H9 (cell line): ENCODE results near the gene ACO1. TPM values are rescaled to one million over a fixed set of nuclear protein-coding genes. Genes with fewer than 3 reads are reported as not detected.
"Not testable (repeated sequence)": the region's sequence is repeated elsewhere in the genome, so short reads cannot be mapped to it uniquely, and the experiment has no call there.

Source experiments
- DNase-seq: peaks from one replicate; pipeline ENCODE4 v3.0.0-alpha.2; 2017
- H2AFZ ChIP-seq: one replicate; pipeline ENCODE4 v1.6.1; 2013; ENCODE audit warnings: mild to moderate bottlenecking, low read length, control low read depth, moderate library complexity
- H2AK5ac ChIP-seq: 2 replicates; pipeline ENCODE4 v1.6.1; 2013; ENCODE audit warnings: low read length, control low read depth, mixed read lengths; ENCODE audit not compliant: insufficient read length
- H2BK120ac ChIP-seq: one replicate; pipeline ENCODE4 v1.6.1; 2013; ENCODE audit warnings: low read depth, mild to moderate bottlenecking, low read length, control low read depth, inconsistent platforms; ENCODE audit not compliant: poor library complexity, severe bottlenecking
- H2BK12ac ChIP-seq: 2 replicates; pipeline ENCODE4 v1.6.1; 2013; ENCODE audit warnings: low read length, control low read depth, mixed read lengths, low read depth; ENCODE audit not compliant: insufficient read length
- H2BK15ac ChIP-seq: 2 replicates; pipeline ENCODE4 v1.6.1; 2013; ENCODE audit warnings: low read depth, low read length, control low read depth
- H2BK20ac ChIP-seq: one replicate; pipeline ENCODE4 v1.6.1; 2013; ENCODE audit warnings: low read depth, mild to moderate bottlenecking, low read length, control low read depth, inconsistent platforms; ENCODE audit not compliant: poor library complexity, severe bottlenecking
- H2BK5ac ChIP-seq: 2 replicates; pipeline ENCODE4 v1.6.1; 2013; ENCODE audit warnings: low read length, control low read depth, mixed read lengths; ENCODE audit not compliant: insufficient read length
- H3K14ac ChIP-seq: 2 replicates; pipeline ENCODE4 v1.6.1; 2013; ENCODE audit warnings: low read length, control low read depth; ENCODE audit not compliant: insufficient read depth
- H3K18ac ChIP-seq: 2 replicates; pipeline ENCODE4 v1.6.1; 2013; ENCODE audit warnings: low read depth, mild to moderate bottlenecking, mixed read lengths, low read length, control low read depth; ENCODE audit not compliant: insufficient read length
- H3K23ac ChIP-seq: 2 replicates; pipeline ENCODE4 v1.6.1; 2013; ENCODE audit warnings: low read length, control low read depth, mixed read lengths, low read depth; ENCODE audit not compliant: insufficient read length
- H3K23me2 ChIP-seq: 2 replicates; pipeline ENCODE4 v1.6.1; 2013; ENCODE audit warnings: low read depth, mild to moderate bottlenecking, mixed read lengths, low read length, control low read depth; ENCODE audit not compliant: insufficient read length, poor library complexity, severe bottlenecking
- H3K27ac ChIP-seq: 2 replicates; pipeline ENCODE4 v1.5.1; 2013; ENCODE audit warnings: low read length, control low read depth, mixed read lengths, low read depth; ENCODE audit not compliant: insufficient read length
- H3K27me3 ChIP-seq: 2 replicates; pipeline ENCODE4 v1.6.1; 2013; ENCODE audit warnings: low read length, control low read depth, inconsistent platforms; ENCODE audit not compliant: insufficient read depth
- H3K4ac ChIP-seq: 2 replicates; pipeline ENCODE4 v1.6.1; 2013; ENCODE audit warnings: low read depth, mild to moderate bottlenecking, control low read depth, inconsistent platforms, low read length, moderate library complexity
- H3K4me1 ChIP-seq: 2 replicates; pipeline ENCODE4 v1.6.1; 2013; ENCODE audit warnings: low read length, control low read depth, inconsistent platforms; ENCODE audit not compliant: insufficient read depth
- H3K4me2 ChIP-seq: 2 replicates; pipeline ENCODE4 v1.6.1; 2013; ENCODE audit warnings: low read length, control low read depth, mixed read lengths; ENCODE audit not compliant: insufficient read length, insufficient read depth
- H3K56ac ChIP-seq: 2 replicates; pipeline ENCODE4 v1.6.1; 2013; ENCODE audit warnings: low read depth, mild to moderate bottlenecking, mixed read lengths, low read length, control low read depth; ENCODE audit not compliant: insufficient read length
- H3K79me1 ChIP-seq: 2 replicates; pipeline ENCODE4 v1.6.1; 2013; ENCODE audit warnings: low read depth, mild to moderate bottlenecking, moderate library complexity, low read length, control low read depth, inconsistent platforms; ENCODE audit not compliant: insufficient read depth, poor library complexity, severe bottlenecking
- H3K79me2 ChIP-seq: 2 replicates; pipeline ENCODE4 v1.6.1; 2013; ENCODE audit warnings: low read length, control low read depth, inconsistent platforms; ENCODE audit not compliant: insufficient read depth
- H3K9ac ChIP-seq: 2 replicates; pipeline ENCODE4 v1.6.1; 2013; ENCODE audit warnings: low read length, control low read depth, mixed read lengths; ENCODE audit not compliant: insufficient read length; ENCODE audit errors: extremely low read depth
- H3K9me3 ChIP-seq: one replicate; pipeline ENCODE4 v1.6.1; 2013; ENCODE audit warnings: low read depth, low read length, inconsistent platforms; ENCODE audit not compliant: control insufficient read depth
- H3T11ph ChIP-seq: one replicate; pipeline ENCODE4 v1.6.1; 2013; ENCODE audit warnings: mild to moderate bottlenecking, low read length, control low read depth, inconsistent platforms
- H4K20me1 ChIP-seq: one replicate; pipeline ENCODE4 v1.6.1; 2013; ENCODE audit not compliant: control insufficient read depth, insufficient read length, insufficient read depth
- H4K5ac ChIP-seq: 2 replicates; pipeline ENCODE4 v1.6.1; 2013; ENCODE audit warnings: low read depth, mild to moderate bottlenecking, mixed read lengths, low read length, control low read depth; ENCODE audit not compliant: insufficient read length
- H4K8ac ChIP-seq: replicated peaks from 2 replicates; pipeline ENCODE4 v1.6.1; 2013; ENCODE audit warnings: low read length, control low read depth, mixed read lengths, low read depth; ENCODE audit not compliant: insufficient read length
- H4K91ac ChIP-seq: 2 replicates; pipeline ENCODE4 v1.6.1; 2013; ENCODE audit warnings: low read depth, mild to moderate bottlenecking, moderate library complexity, mixed read lengths, low read length, control low read depth; ENCODE audit not compliant: insufficient read length
- H3K27ac Mint-ChIP-seq, 3 experiments: 2 replicates in 2 of 3; 3 replicates in 1 of 3; pipeline ENCODE4 v1.8.0; 2020 to 2021; ENCODE audit warnings: mixed read lengths in 3 of 3, mild to moderate bottlenecking in 1 of 3, moderate library complexity in 1 of 3
- H3K27me3 Mint-ChIP-seq: 2 replicates; pipeline ENCODE4 v1.8.0; 2021; ENCODE audit warnings: low read depth, mild to moderate bottlenecking, moderate library complexity, mixed read lengths
- H3K36me3 Mint-ChIP-seq, 3 experiments: 2 replicates in 2 of 3; 3 replicates in 1 of 3; pipeline ENCODE4 v1.8.0; 2020 to 2021; ENCODE audit warnings: low read depth in 3 of 3, mixed read lengths in 3 of 3; ENCODE audit not compliant: insufficient read depth in 1 of 3
- H3K4me1 Mint-ChIP-seq, 2 experiments: 2 replicates each; pipeline ENCODE4 v1.8.0; 2020; ENCODE audit warnings: mixed read lengths in 2 of 2
- H3K4me3 Mint-ChIP-seq, 2 experiments: 2 replicates in 1 of 2; 3 replicates in 1 of 2; pipeline ENCODE4 v1.8.0; 2020 to 2021; ENCODE audit warnings: mild to moderate bottlenecking in 2 of 2, mixed read lengths in 2 of 2, moderate library complexity in 1 of 2
- H3K9me3 Mint-ChIP-seq, 2 experiments: 2 replicates in 1 of 2; 3 replicates in 1 of 2; pipeline ENCODE4 v1.8.0; 2020; ENCODE audit warnings: mild to moderate bottlenecking in 2 of 2, mixed read lengths in 2 of 2, moderate library complexity in 1 of 2
- CTCF ChIP-seq: fragments of 200-600 bp; sonication (generic); conservative IDR thresholded peaks from 3 replicates; pipeline ENCODE4 v1.8.0; 2021; ENCODE audit warnings: antibody characterized with exemption, mild to moderate bottlenecking
- WGBS: extraction: QIAGEN DNeasy Blood & Tissue Kit; methylation state at CpG from one replicate; pipeline ENCODE4 v1.1.7; 2013; ENCODE audit warnings: missing lambda C conversion rate, low lambda C conversion rate, mixed read lengths; ENCODE audit not compliant: insufficient read length; ENCODE audit errors: extremely low coverage; 5-methylcytosine and 5-hydroxymethylcytosine counted together
- total RNA-seq: library from RNA; stranded (reverse); gene quantifications from 2 replicates; pipeline ENCODE4 v1.2.1, GENCODE V29; 2021

Gene ACO1
- total RNA-seq, 1 experiment from 2014 or later, result 44.5 TPM

GRCh38 chr9:32351845-32352244, 32.6 kb upstream of the ACO1 start:
- Histone ChIP-seq H3K23me2 (no peaks in the 10 kb centered on the region), H3K18ac (no peak overlapping the region), H3K79me1 (no peaks in the 10 kb centered on the region), H2AK5ac (no peak overlapping the region), H2BK20ac (no peak overlapping the region), H3K79me2 (no peaks in the 10 kb centered on the region), H2BK12ac (no peak overlapping the region), H2BK15ac (no peak overlapping the region), H3K27ac (no peak overlapping the region), H2BK120ac (no peak overlapping the region), H3T11ph (no peak overlapping the region), H3K14ac (no peak overlapping the region), H2BK5ac (no peak overlapping the region), H4K91ac (no peak overlapping the region), H2AFZ (no peak overlapping the region), H4K8ac (no peak overlapping the region), H3K56ac (no peak overlapping the region), H3K23ac (no peak overlapping the region), H3K27me3 (no peaks in the 10 kb centered on the region), H3K9me3 (no peaks in the 10 kb centered on the region), H3K4ac (no peak overlapping the region), H3K4me2 (no peak overlapping the region), H3K4me1 (no peaks in the 10 kb centered on the region), H4K5ac (no peak overlapping the region), H3K9ac (no peak overlapping the region), H4K20me1 (no peaks in the 10 kb centered on the region)
- Mint-ChIP-seq H3K4me1 (peaks cover 6 to 27% of the 10 kb centered on the region in 2 experiments), H3K36me3 (peaks cover 0 to 5% (median 0%) of the 10 kb centered on the region in 3 experiments; a peak in 2 of 7 replicates), H3K4me3 (no peak overlapping the region), H3K27ac (peak overlapping the region in 1 of 3 experiments; percentile 24; a peak in 2 of 7 replicates), H3K27me3 (no peaks in the 10 kb centered on the region), H3K9me3 (peaks cover 0 to 8% of the 10 kb centered on the region in 2 experiments; a peak in 2 of 5 replicates)
- DNase-seq, result peak; percentile 79
- no CpG with 5 or more reads among the region's 3 CpGs for WGBS
- TF ChIP-seq CTCF, result peak; percentile 66

GRCh38 chr9:32353476-32353875, 31.0 kb upstream of the ACO1 start:
- H3K4ac ChIP-seq, H2BK120ac ChIP-seq, H4K20me1 ChIP-seq, H3K27me3 ChIP-seq, DNase-seq, H4K91ac ChIP-seq, H4K8ac ChIP-seq, H3K4me2 ChIP-seq, H3K4me3 Mint-ChIP-seq, H3K4me1 ChIP-seq, H3K56ac ChIP-seq, H2BK12ac ChIP-seq, H3K79me2 ChIP-seq, H4K5ac ChIP-seq, H2AK5ac ChIP-seq, H3K18ac ChIP-seq, H2BK20ac ChIP-seq, H3K27me3 Mint-ChIP-seq, H3T11ph ChIP-seq, H2AFZ ChIP-seq, H3K27ac ChIP-seq, H3K23me2 ChIP-seq, H3K36me3 Mint-ChIP-seq, H3K9me3 ChIP-seq, H3K9ac ChIP-seq, H2BK5ac ChIP-seq, H3K14ac ChIP-seq, H3K79me1 ChIP-seq, H3K23ac ChIP-seq, H2BK15ac ChIP-seq: not testable (repeated sequence)
- peaks cover 6 to 11% of the 10 kb centered on the region in 2 experiments for H3K4me1 Mint-ChIP-seq
- peaks cover 0 to 11% of the 10 kb centered on the region in 2 experiments; a peak in 2 of 5 replicates for H3K9me3 Mint-ChIP-seq
- peak overlapping the region in 1 of 3 experiments; percentile 72; a peak in 1 of 7 replicates for H3K27ac Mint-ChIP-seq
- no CpG with 5 or more reads among the region's 3 CpGs for WGBS
